GM23338 (cell line): ENCODE results near the gene ITSN2.

Source experiments
- EZH2 ChIP-seq: fragments of 200-600 bp; sonication (generic); IDR thresholded peaks from one replicate; pipeline ENCODE4 v1.8.0; 2017; ENCODE audit warnings: antibody characterized with exemption, mild to moderate bottlenecking, low read depth; ENCODE audit not compliant: unreplicated experiment
- EZH2phosphoT487 ChIP-seq: fragments of 200-600 bp; sonication (generic); IDR thresholded peaks from one replicate; pipeline ENCODE4 v1.8.1; 2018; ENCODE audit warnings: antibody characterized with exemption; ENCODE audit not compliant: unreplicated experiment
- JUNB ChIP-seq: IDR thresholded peaks from one replicate; pipeline ENCODE4 v1.6.1; 2016; ENCODE audit warnings: antibody characterized with exemption; ENCODE audit not compliant: unreplicated experiment
- POLR2AphosphoS5 ChIP-seq: IDR thresholded peaks from 2 replicates; pipeline ENCODE4 v1.6.1; 2016; ENCODE audit warnings: antibody characterized with exemption, low read depth
- TF ChIP-seq, protein P1 (sequence below), 2 experiments: fragments of 200-600 bp in 1 of 2; sonication (generic) in 1 of 2; conservative IDR thresholded peaks; 2 replicates each; pipeline versions ENCODE4 v1.5.1 to v1.6.1; 2016 to 2017; ENCODE audit warnings: antibody characterized with exemption in 2 of 2, low read depth in 2 of 2, mild to moderate bottlenecking in 2 of 2, moderate library complexity in 1 of 2
- TF ChIP-seq, protein P2 (sequence below): IDR thresholded peaks from one replicate; pipeline ENCODE4 v1.6.1; 2018; ENCODE audit warnings: antibody characterized with exemption; ENCODE audit not compliant: unreplicated experiment

DNA sequence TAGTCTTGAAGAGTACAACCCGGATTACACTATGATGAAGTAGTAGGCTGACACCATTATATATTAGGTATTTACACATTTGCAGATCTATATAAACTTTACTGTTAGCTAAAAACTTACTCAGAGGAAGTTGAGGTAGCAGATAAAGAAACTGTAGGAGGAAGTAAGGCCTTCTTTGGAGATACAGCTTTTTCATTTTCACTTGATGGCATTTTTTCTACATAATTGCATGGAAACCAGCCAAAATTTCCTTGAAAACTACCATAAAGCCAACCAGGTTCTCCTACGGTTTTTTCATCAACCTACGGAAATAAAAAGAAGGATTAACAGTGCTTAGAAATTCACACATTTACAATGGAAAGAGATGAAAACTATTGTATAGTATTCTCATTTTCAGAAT is 98.9 kb downstream of the ITSN2 start:
- TF ChIP-seq, protein P1, sequence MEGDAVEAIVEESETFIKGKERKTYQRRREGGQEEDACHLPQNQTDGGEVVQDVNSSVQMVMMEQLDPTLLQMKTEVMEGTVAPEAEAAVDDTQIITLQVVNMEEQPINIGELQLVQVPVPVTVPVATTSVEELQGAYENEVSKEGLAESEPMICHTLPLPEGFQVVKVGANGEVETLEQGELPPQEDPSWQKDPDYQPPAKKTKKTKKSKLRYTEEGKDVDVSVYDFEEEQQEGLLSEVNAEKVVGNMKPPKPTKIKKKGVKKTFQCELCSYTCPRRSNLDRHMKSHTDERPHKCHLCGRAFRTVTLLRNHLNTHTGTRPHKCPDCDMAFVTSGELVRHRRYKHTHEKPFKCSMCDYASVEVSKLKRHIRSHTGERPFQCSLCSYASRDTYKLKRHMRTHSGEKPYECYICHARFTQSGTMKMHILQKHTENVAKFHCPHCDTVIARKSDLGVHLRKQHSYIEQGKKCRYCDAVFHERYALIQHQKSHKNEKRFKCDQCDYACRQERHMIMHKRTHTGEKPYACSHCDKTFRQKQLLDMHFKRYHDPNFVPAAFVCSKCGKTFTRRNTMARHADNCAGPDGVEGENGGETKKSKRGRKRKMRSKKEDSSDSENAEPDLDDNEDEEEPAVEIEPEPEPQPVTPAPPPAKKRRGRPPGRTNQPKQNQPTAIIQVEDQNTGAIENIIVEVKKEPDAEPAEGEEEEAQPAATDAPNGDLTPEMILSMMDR (conservative IDR thresholded peaks at IDR 0.05; ENCODE audit: low read depth in 2 of 2) = no peak
- no peak for TF ChIP-seq EZH2
- TF ChIP-seq, protein P2, sequence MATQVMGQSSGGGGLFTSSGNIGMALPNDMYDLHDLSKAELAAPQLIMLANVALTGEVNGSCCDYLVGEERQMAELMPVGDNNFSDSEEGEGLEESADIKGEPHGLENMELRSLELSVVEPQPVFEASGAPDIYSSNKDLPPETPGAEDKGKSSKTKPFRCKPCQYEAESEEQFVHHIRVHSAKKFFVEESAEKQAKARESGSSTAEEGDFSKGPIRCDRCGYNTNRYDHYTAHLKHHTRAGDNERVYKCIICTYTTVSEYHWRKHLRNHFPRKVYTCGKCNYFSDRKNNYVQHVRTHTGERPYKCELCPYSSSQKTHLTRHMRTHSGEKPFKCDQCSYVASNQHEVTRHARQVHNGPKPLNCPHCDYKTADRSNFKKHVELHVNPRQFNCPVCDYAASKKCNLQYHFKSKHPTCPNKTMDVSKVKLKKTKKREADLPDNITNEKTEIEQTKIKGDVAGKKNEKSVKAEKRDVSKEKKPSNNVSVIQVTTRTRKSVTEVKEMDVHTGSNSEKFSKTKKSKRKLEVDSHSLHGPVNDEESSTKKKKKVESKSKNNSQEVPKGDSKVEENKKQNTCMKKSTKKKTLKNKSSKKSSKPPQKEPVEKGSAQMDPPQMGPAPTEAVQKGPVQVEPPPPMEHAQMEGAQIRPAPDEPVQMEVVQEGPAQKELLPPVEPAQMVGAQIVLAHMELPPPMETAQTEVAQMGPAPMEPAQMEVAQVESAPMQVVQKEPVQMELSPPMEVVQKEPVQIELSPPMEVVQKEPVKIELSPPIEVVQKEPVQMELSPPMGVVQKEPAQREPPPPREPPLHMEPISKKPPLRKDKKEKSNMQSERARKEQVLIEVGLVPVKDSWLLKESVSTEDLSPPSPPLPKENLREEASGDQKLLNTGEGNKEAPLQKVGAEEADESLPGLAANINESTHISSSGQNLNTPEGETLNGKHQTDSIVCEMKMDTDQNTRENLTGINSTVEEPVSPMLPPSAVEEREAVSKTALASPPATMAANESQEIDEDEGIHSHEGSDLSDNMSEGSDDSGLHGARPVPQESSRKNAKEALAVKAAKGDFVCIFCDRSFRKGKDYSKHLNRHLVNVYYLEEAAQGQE = no peak
- no peak for TF ChIP-seq POLR2AphosphoS5
- no peak for TF ChIP-seq EZH2phosphoT487
- TF ChIP-seq JUNB = no peak
